Spleen (tissue), 11 donors: ENCODE data around the gene CD53. TPM values are rescaled to one million over a fixed set of nuclear protein-coding genes. Genes with fewer than 3 reads are reported as not detected.
"Not testable (repeated sequence)": the region's sequence is repeated elsewhere in the genome, so short reads cannot be mapped to it uniquely, and the experiment has no call there.

Source experiments
- DNase-seq: peaks from one replicate; pipeline ENCODE4 v3.0.0-alpha.2; 2020
- H3K27ac ChIP-seq, 8 donors: fragments of 200-600 bp; sonication (generic) in 7 of 8; 1 replicate in 4 of 8; 2 replicates in 4 of 8; pipeline versions ENCODE4 v1.5.0 to v1.8.0; 2016 to 2021; ENCODE audit warnings: inconsistent platforms in 4 of 8, mild to moderate bottlenecking in 4 of 8, moderate library complexity in 1 of 8
- H3K27me3 ChIP-seq, 7 donors: fragments of 200-600 bp; sonication (generic) in 6 of 7; replicated peaks in 1 of 7; 1 replicate in 4 of 7; 2 replicates in 3 of 7; pipeline versions ENCODE4 v1.5.0 to v1.8.0; 2016 to 2021; ENCODE audit warnings: inconsistent platforms in 3 of 7, mild to moderate bottlenecking in 1 of 7
- H3K36me3 ChIP-seq, 6 donors: fragments of 200-600 bp; sonication (generic) in 5 of 6; 1 replicate in 4 of 6; 2 replicates in 2 of 6; pipeline versions ENCODE4 v1.5.0 to v1.8.0; 2016 to 2021; ENCODE audit warnings: inconsistent platforms in 2 of 6
- H3K4me1 ChIP-seq, 6 donors: fragments of 200-600 bp; sonication (generic) in 5 of 6; 1 replicate in 3 of 6; 2 replicates in 3 of 6; pipeline versions ENCODE4 v1.5.0 to v1.8.0; 2016 to 2021; ENCODE audit warnings: inconsistent platforms in 3 of 6
- H3K4me3 ChIP-seq, 8 donors: fragments of 200-600 bp; sonication (generic) in 7 of 8; 1 replicate in 4 of 8; 2 replicates in 4 of 8; pipeline versions ENCODE4 v1.5.0 to v1.8.0; 2016 to 2021; ENCODE audit warnings: inconsistent platforms in 4 of 8, mild to moderate bottlenecking in 4 of 8, moderate library complexity in 2 of 8
- H3K9me3 ChIP-seq, 8 donors: fragments of 200-600 bp; sonication (generic) in 7 of 8; 1 replicate in 4 of 8; 2 replicates in 4 of 8; pipeline versions ENCODE4 v1.5.0 to v1.8.0; 2016 to 2021; ENCODE audit warnings: inconsistent platforms in 4 of 8
- CTCF ChIP-seq, 11 experiments: fragments of 200-600 bp in 7 of 11; fragments of 450-650 bp in 4 of 11; sonication (generic) in 4 of 11; IDR thresholded peaks in 8 of 11; conservative IDR thresholded peaks in 3 of 11; 1 replicate in 7 of 11; 2 replicates in 4 of 11; pipeline versions ENCODE4 v1.4.0 to v1.8.0; 2016 to 2021; ENCODE audit warnings: antibody characterized with exemption in 11 of 11, inconsistent platforms in 4 of 11, mild to moderate bottlenecking in 1 of 11
- POLR2A ChIP-seq, 3 donors: fragments of 450-650 bp; IDR thresholded peaks; one replicate each; pipeline ENCODE4 v1.5.1; 2017; ENCODE audit warnings: antibody characterized with exemption in 3 of 3, mild to moderate bottlenecking in 1 of 3
- POLR2AphosphoS5 ChIP-seq, 3 donors: sonication (generic); formaldehyde crosslinking; IDR thresholded peaks; one replicate each; pipeline ENCODE4 v1.5.1; 2017; ENCODE audit warnings: antibody characterized with exemption in 3 of 3
- WGBS, 5 donors: extraction: QIAGEN DNeasy Blood & Tissue Kit in 3 of 5; methylation state at CpG; one replicate each; pipeline versions ENCODE4 v1.1.5 to v1.1.7; 2013 to 2018; 5-methylcytosine and 5-hydroxymethylcytosine counted together
- intact Hi-C: fragments of 100-400 bp; cut with DNase I; formaldehyde crosslinking; loops from one replicate; pipeline ENCODE4 v1.15.0; 2023; ENCODE audit warnings: low total_unique reads
- polyA plus RNA-seq, 3 donors: library from polyadenylated mRNA; stranded (reverse); fragments of 200-250 nt; gene quantifications; one replicate each; pipeline ENCODE4 v1.2.1, GENCODE V29; 2013
- total RNA-seq, 7 donors: library from RNA; depleted of rRNA in 3 of 7; stranded (reverse); fragments of >200 nt in 3 of 7; fragmentation: NEBNext Ultra II Directional in 4 of 7; extraction: Animal tissue kit (Norgen Biotek cat#: 25700) in 4 of 7; gene quantifications; one replicate each; pipeline versions ENCODE4 v1.1.0 to v1.2.1, GENCODE V29; 2016 to 2021
- donor health status: healthy with polysubstance abuse.
- donor health status: DM: no; HTN: no; CAD: no; lungs with moderate emphysema.
- donor health status: DM: no; HTN: no; CAD: no.
- donor health status: Bipolar disorder and iron deficiency.
- donor health status: healthy.
- donor health status: DM: no; HTN: no; CAD: no.
- donor health status: DM: yes; HTN: yes; CAD: no.

The CD53 gene
- total and polyA plus RNA-seq, 10 donors, result 352 to 651 (median 462) TPM

DNA sequence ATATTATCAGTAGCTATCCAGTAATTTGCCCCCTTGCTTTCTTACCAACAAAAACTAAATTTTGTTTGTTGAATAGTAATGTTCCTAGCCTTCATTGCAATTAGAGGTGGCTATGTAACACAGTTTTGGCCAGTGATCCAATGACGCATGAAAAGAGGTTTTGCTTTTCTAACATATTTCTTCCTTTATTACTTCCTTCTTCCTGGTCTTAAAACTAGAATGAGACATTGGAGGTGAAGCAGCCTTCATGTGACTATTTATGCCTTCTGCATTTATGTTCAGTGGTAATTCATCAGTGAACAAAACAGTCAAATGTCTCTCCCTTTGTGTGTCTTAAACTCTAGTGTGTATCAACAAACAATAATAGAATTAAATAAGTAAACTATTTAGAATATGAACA, 55.2 kb downstream of the CD53 start:
- no peaks in the 10 kb centered on the region for H3K4me1 ChIP-seq
- H3K9me3 ChIP-seq, result peaks cover 0 to 41% (median 15%) of the 10 kb centered on the region in 8 donors
- no peak overlapping the region for H3K27ac ChIP-seq
- 39 to 70% (median 42%) methylated on average over 1 of the region's 1 CpG for WGBS, 5 donors
- no peak for DNase-seq
- no peaks in the 10 kb centered on the region for H3K27me3 ChIP-seq
- TF ChIP-seq POLR2AphosphoS5 (IDR thresholded peaks at IDR 0.05) (no peak), CTCF (IDR thresholded peaks at IDR 0.05 in 8 of 11, conservative IDR thresholded peaks at IDR 0.05 in 3 of 11) (no peak), POLR2A (IDR thresholded peaks at IDR 0.05) (no peak)
- H3K36me3 ChIP-seq, result no peaks in the 10 kb centered on the region
- intact Hi-C loops, result no loop called here
- H3K4me3 ChIP-seq, result no peak overlapping the region

- intact Hi-C loops, result no loop called here
- 60 to 78% (median 63%) methylated on average over 2 of the region's 2 CpGs for WGBS, 5 donors
- no peak for TF ChIP-seq POLR2AphosphoS5 (IDR thresholded peaks at IDR 0.05)
- TF ChIP-seq CTCF (IDR thresholded peaks at IDR 0.05 in 8 of 11, conservative IDR thresholded peaks at IDR 0.05 in 3 of 11), result no peak
- TF ChIP-seq POLR2A (IDR thresholded peaks at IDR 0.05), result no peak
- Histone ChIP-seq H3K27me3 (no peaks in the 10 kb centered on the region), H3K4me3 (no peak overlapping the region), H3K27ac (no peak overlapping the region), H3K36me3 (no peaks in the 10 kb centered on the region), H3K4me1 (no peaks in the 10 kb centered on the region), H3K9me3 (peaks cover 0 to 41% (median 15%) of the 10 kb centered on the region in 8 donors)
- no peak for DNase-seq
These were observed 56.0 kb downstream of the CD53 start for GRCh38 chr1:110928904-110929303.

DNA sequence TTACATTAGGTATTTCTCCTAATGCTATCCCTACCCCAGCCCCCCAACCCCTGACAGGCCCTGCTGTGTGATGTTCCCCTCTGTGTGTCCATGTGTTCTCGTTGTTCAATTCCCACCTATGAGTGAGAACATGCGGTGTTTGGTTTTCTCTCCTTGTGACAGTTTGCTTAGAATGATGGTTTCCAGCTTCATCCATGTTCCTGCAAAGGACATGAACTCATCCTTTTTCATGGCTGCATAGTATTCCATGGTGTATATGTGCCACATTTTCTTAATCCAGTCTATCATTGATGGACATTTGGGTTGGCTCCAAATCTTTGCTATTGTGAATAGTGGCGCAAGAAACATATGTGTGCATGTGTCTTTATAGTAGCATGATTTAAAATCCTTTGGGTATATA, 58.1 kb downstream of the CD53 start:
- H3K27me3 ChIP-seq, H3K4me3 ChIP-seq, DNase-seq, H3K27ac ChIP-seq, intact Hi-C loops, H3K36me3 ChIP-seq, H3K4me1 ChIP-seq: not testable (repeated sequence)
- WGBS, 5 donors, result 76 to 99% (median 83%) methylated on average over 3 of the region's 3 CpGs
- H3K9me3 ChIP-seq, result peaks cover 0 to 55% (median 29%) of the 10 kb centered on the region in 8 donors

DNA sequence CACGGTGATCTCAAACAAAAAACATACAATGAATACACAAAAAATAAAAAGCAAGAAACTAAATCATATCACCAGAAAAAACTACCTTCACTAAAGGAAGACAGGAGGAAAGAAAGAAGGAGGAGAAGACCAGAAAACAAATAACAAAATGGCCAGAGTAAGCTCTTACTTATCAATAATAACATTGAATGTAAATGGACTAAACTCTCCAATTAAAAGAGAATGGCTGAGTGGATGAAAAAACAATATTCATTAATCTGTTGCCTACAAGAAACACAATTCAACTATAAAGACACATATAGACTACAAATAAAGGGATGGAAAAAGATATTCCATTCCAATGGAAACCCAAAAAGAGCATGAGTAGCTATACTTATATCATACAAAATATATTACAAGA, 63.6 kb downstream of the CD53 start:
- Histone ChIP-seq H3K36me3 (no peaks in the 10 kb centered on the region), H3K4me3 (no peak overlapping the region), H3K27me3 (no peaks in the 10 kb centered on the region), H3K27ac (no peak overlapping the region), H3K4me1 (no peaks in the 10 kb centered on the region), H3K9me3 (peaks cover 0 to 68% (median 45%) of the 10 kb centered on the region in 8 donors)
- TF ChIP-seq CTCF (IDR thresholded peaks at IDR 0.05 in 8 of 11, conservative IDR thresholded peaks at IDR 0.05 in 3 of 11), result no peak
- no peak for TF ChIP-seq POLR2AphosphoS5 (IDR thresholded peaks at IDR 0.05)
- TF ChIP-seq POLR2A (IDR thresholded peaks at IDR 0.05), result no peak
- WGBS, 5 donors, result 84 to 92% (median 91%) methylated on average over 1 of the region's 1 CpG
- DNase-seq, result no peak
- intact Hi-C loops, result no loop called here

- DNase-seq, result no peak
- peaks cover 0 to 43% (median 23%) of the 10 kb centered on the region in 6 donors for H3K36me3 ChIP-seq
- H3K4me1 ChIP-seq, result no peaks in the 10 kb centered on the region
- H3K4me3 ChIP-seq, result no peak overlapping the region
- 69 to 76% (median 72%) methylated on average over 3 of the region's 3 CpGs for WGBS, 5 donors
- no peaks in the 10 kb centered on the region for H3K27me3 ChIP-seq
- intact Hi-C loops, result no loop called here
- H3K27ac ChIP-seq, result no peak overlapping the region
- TF ChIP-seq POLR2A (IDR thresholded peaks at IDR 0.05) (no peak), POLR2AphosphoS5 (IDR thresholded peaks at IDR 0.05) (no peak), CTCF (IDR thresholded peaks at IDR 0.05 in 8 of 11, conservative IDR thresholded peaks at IDR 0.05 in 3 of 11) (no peak)
- peaks cover 0 to 34% (median 0%) of the 10 kb centered on the region in 8 donors for H3K9me3 ChIP-seq
These were observed 71.9 kb downstream of the CD53 start for GRCh38 chr1:110944806-110945205.
